Measurements from ENCODE around the gene ZCRB1. TPM values are rescaled to one million over a fixed set of nuclear protein-coding genes. Genes with fewer than 3 reads are reported as not detected.
"Not testable (repeated sequence)": the region's sequence is repeated elsewhere in the genome, so short reads cannot be mapped to it uniquely, and the experiment has no call there.

Gene ZCRB1
- total RNA-seq, 1 donor = 40.1 TPM

DNA sequence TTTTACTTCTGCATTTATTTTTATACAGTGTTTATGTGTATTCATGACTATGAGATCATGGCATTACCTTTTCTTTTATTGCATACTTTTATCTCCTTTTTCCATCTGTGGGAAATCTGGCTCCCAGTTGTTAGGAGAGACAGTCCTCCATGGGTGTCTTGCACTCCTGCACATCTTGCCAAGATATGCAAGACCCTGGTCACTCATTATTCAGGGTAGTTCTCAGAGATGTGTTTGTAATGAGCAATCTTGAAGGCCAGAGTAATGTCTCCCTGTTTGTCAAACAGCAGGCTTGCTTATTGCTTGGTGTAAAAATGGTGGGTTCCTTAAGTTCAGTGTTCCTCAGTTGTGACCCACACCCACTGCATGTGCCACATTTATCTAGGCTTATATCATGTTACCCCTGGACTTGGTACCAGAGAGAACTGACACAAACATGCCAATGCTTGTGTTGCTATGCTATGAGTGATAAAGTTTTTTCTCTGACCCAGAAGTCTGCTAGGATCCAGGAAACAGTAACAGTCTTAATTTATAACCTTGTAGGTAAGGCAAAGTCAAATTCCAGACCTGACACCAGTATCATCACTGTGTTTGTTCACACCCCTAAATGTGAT is 36.9 kb upstream of the ZCRB1 start:
- H3K4me3 ChIP-seq (ENCODE audit: low read depth, low read length) = no peak overlapping the region
- no peak for DNase-seq (ENCODE audit: low read depth)
- TF ChIP-seq CTCF (IDR thresholded peaks at IDR 0.05; ENCODE audit: insufficient read depth, low read length) = no peak

- peak; percentile 4 for DNase-seq (ENCODE audit: low read depth)
- H3K4me3 ChIP-seq (ENCODE audit: low read depth, low read length) = no peak overlapping the region
- TF ChIP-seq CTCF (IDR thresholded peaks at IDR 0.05; ENCODE audit: insufficient read depth, low read length) = no peak
These were observed 36.2 kb upstream of the ZCRB1 start for GRCh38 chr12:42361909-42362646.

GRCh38 chr12:42360747-42361403 is 35.0 kb upstream of the ZCRB1 start:
- no peak for TF ChIP-seq CTCF (IDR thresholded peaks at IDR 0.05; ENCODE audit: insufficient read depth, low read length)
- DNase-seq (ENCODE audit: low read depth) = no peak
- no peak overlapping the region for H3K4me3 ChIP-seq (ENCODE audit: low read depth, low read length)

DNA sequence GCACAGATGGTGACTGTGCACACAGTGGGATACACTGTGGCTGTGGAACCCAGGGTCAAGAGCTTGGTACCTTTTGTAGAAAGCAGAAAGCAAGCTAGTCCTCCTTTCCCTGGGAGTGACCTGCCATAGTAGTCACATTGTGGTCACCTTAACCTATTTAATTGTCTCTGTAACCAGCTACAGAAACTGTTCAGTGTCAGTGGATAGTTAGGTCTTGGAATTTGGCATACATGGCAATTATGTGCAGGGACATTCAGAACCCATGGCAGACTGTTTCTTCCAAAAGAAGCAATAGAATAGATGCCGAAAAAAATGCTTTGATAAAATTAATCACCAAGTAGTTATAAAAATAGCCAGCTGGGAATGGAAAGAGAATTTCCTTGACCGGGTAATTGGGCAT is 30.4 kb upstream of the ZCRB1 start:
- DNase-seq (ENCODE audit: low read depth) = no peak
- TF ChIP-seq CTCF (IDR thresholded peaks at IDR 0.05; ENCODE audit: insufficient read depth, low read length) = no peak
- H3K4me3 ChIP-seq (ENCODE audit: low read depth, low read length) = no peak overlapping the region

- H3K4me3 ChIP-seq (ENCODE audit: low read depth, low read length); DNase-seq (ENCODE audit: low read depth): not testable (repeated sequence)
These were observed 24.1 kb upstream of the ZCRB1 start for GRCh38 chr12:42350021-42350407.

DNA sequence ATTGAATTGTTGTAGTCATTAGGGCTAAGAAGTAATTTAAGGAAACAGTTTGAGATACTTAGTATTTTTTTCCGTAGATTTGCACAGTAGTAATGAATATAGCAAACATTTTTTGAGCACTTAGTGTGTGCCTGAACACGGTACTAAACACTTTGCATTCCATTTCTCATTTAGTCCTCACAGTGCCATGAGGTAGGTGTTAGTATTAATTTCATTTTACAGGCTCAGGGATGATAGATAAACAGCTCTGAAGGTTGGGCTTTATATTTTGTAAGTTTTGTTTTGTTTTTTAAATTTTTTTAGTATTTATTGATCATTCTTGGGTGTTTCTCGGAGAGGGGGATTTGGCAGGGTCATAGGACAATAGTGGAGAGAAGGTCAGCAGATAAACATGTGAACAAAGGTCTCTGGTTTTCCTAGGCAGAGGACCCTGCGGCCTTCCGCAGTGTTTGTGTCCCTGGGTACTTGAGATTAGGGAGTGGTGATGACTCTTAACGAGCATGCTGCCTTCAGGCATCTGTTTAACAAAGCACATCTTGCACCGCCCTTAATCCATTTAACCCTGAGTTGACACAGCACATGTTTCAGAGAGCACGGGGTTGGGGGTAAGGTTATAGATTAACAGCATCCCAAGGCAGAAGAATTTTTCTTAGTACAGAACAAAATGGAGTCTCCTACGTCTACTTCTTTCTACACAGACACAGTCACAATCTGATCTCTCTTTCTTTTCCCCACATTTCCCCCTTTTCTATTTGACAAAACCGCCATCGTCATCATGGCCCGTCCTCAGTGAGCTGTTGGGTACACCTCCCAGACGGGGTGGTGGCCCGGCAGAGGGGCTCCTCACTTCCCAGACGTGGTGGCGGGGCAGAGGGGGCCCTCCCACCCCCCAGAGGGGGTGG is 23.5 kb upstream of the ZCRB1 start:
- not testable (repeated sequence) for H3K4me3 ChIP-seq (ENCODE audit: low read depth, low read length); DNase-seq (ENCODE audit: low read depth)

GRCh38 chr12:42346403-42347002 is 20.6 kb upstream of the ZCRB1 start:
- DNase-seq (ENCODE audit: low read depth) = no peak
- no peak for TF ChIP-seq CTCF (IDR thresholded peaks at IDR 0.05; ENCODE audit: insufficient read depth, low read length)
- no peak overlapping the region for H3K4me3 ChIP-seq (ENCODE audit: low read depth, low read length)
